ENCODE measurements around the gene MUC12. TPM values are rescaled to one million over a fixed set of nuclear protein-coding genes. Genes with fewer than 3 reads are reported as not detected.

Gene MUC12
- polyA plus RNA-seq, 1 donor (not counting 4 experiments of a cell fraction or from before 2014, with no cell fraction given): 0.24 TPM

GRCh38 chr7:100963386-100963785, 6.0 kb upstream of the MUC12 start:
- H3K36me3 ChIP-seq (ENCODE audit: control insufficient read depth in 2 of 2, extremely low read depth in 1 of 2, insufficient read depth in 2 of 2, low read length in 2 of 2): no peaks in the 10 kb centered on the region
- no peak overlapping the region for H3K4me3 ChIP-seq (ENCODE audit: control insufficient read depth in 2 of 3, extremely low read depth in 1 of 3, insufficient read depth in 2 of 3, low read depth in 1 of 3, low read length in 3 of 3)
- H4K20me1 ChIP-seq (ENCODE audit: control insufficient read depth, extremely low read depth, insufficient read depth, low read length): no peaks in the 10 kb centered on the region
- no peak overlapping the region for H2AFZ ChIP-seq (ENCODE audit: control insufficient read depth, low read length)
- no peaks in the 10 kb centered on the region for H3K4me1 ChIP-seq (ENCODE audit: control insufficient read depth, extremely low read depth, insufficient read depth, low read length)
- no peak overlapping the region for H3K27ac ChIP-seq (ENCODE audit: control insufficient read depth, insufficient read depth, low read length)
- DNase-seq (ENCODE audit: low read depth, low spot score) (no peak), FAIRE-seq (no peak)
- dilution Hi-C loops (cut with MboI; ENCODE audit: extremely low pct_ligation_motif_present, low sequenced_read_pairs): no loop called here
- TF ChIP-seq CTCF (optimal IDR thresholded peaks at IDR 0.05 in 1 of 3, IDR thresholded peaks at IDR 0.05 in 1 of 3, conservative IDR thresholded peaks at IDR 0.05 in 1 of 3; ENCODE audit: extremely low read depth in 1 of 3, insufficient read depth in 2 of 3, low read length in 3 of 3) (no peak), EZH2 (IDR thresholded peaks at IDR 0.05; ENCODE audit: low read length) (no peak)
- H3K9ac ChIP-seq (ENCODE audit: control insufficient read depth, extremely low read depth, insufficient read depth, low read length): no peak overlapping the region
- no peaks in the 10 kb centered on the region for H3K9me3 ChIP-seq (ENCODE audit: control insufficient read depth, low read depth, low read length)
- no peaks in the 10 kb centered on the region for H3K79me2 ChIP-seq (ENCODE audit: control insufficient read depth, insufficient read depth, low read length)
- no peak overlapping the region for H3K4me2 ChIP-seq (ENCODE audit: control insufficient read depth, extremely low read depth, insufficient read depth, low read depth, low read length)
- H3K27me3 ChIP-seq (ENCODE audit: control insufficient read depth, extremely low read depth, insufficient read depth, low read length): peaks cover 36% of the 10 kb centered on the region
- no peaks in the 10 kb centered on the region for H3K9me1 ChIP-seq (ENCODE audit: control insufficient read depth, extremely low read depth, insufficient read depth, low read length)

GRCh38 chr7:100963874-100964273, 5.5 kb upstream of the MUC12 start:
- Histone ChIP-seq H3K27ac (ENCODE audit: control insufficient read depth, insufficient read depth, low read length) (no peak overlapping the region), H3K4me3 (ENCODE audit: control insufficient read depth in 2 of 3, extremely low read depth in 1 of 3, insufficient read depth in 2 of 3, low read depth in 1 of 3, low read length in 3 of 3) (no peak overlapping the region), H3K9me3 (ENCODE audit: control insufficient read depth, low read depth, low read length) (no peaks in the 10 kb centered on the region), H3K9me1 (ENCODE audit: control insufficient read depth, extremely low read depth, insufficient read depth, low read length) (no peaks in the 10 kb centered on the region), H4K20me1 (ENCODE audit: control insufficient read depth, extremely low read depth, insufficient read depth, low read length) (no peaks in the 10 kb centered on the region), H3K9ac (ENCODE audit: control insufficient read depth, extremely low read depth, insufficient read depth, low read length) (no peak overlapping the region), H3K4me1 (ENCODE audit: control insufficient read depth, extremely low read depth, insufficient read depth, low read length) (no peaks in the 10 kb centered on the region), H3K79me2 (ENCODE audit: control insufficient read depth, insufficient read depth, low read length) (no peaks in the 10 kb centered on the region), H2AFZ (ENCODE audit: control insufficient read depth, low read length) (no peak overlapping the region), H3K27me3 (ENCODE audit: control insufficient read depth, extremely low read depth, insufficient read depth, low read length) (peaks cover 40% of the 10 kb centered on the region), H3K36me3 (ENCODE audit: control insufficient read depth in 2 of 2, extremely low read depth in 1 of 2, insufficient read depth in 2 of 2, low read length in 2 of 2) (no peaks in the 10 kb centered on the region), H3K4me2 (ENCODE audit: control insufficient read depth, extremely low read depth, insufficient read depth, low read depth, low read length) (no peak overlapping the region)
- no peak for DNase-seq (ENCODE audit: low read depth, low spot score)
- dilution Hi-C loops (cut with MboI; ENCODE audit: extremely low pct_ligation_motif_present, low sequenced_read_pairs): no loop called here
- no peak for FAIRE-seq
- TF ChIP-seq CTCF (optimal IDR thresholded peaks at IDR 0.05 in 1 of 3, IDR thresholded peaks at IDR 0.05 in 1 of 3, conservative IDR thresholded peaks at IDR 0.05 in 1 of 3; ENCODE audit: extremely low read depth in 1 of 3, insufficient read depth in 2 of 3, low read length in 3 of 3) (no peak), EZH2 (IDR thresholded peaks at IDR 0.05; ENCODE audit: low read length) (no peak)

Measured in keratinocyte (primary cell).